ENCODE measurements around the gene HTR3A.

HTR3A gene

DNA sequence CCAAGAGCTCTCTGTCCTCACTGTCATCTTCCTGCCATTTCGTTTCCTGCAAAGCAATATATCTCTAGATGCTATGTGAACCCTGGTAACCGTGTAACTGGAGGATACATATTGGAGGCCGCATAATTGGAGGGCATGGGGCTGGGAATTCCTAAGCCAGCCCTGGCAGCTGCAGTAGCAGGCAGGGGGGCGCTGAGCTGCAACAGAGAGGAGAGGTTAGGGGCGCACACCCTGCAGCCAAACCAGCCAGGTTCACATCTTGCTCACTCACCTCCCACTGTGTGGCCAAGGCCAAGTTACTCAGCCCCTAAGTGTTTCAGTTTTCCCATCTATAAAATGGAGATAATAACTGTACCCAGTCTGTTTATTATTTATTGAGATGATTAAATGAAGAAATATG is 44.7 kb downstream of the HTR3A start:
- no peaks in the 10 kb centered on the region for H3K9me3 Mint-ChIP-seq
- no peak overlapping the region for H3K4me3 Mint-ChIP-seq
- H3K27ac Mint-ChIP-seq: no peak overlapping the region
- H3K27me3 Mint-ChIP-seq: no peaks in the 10 kb centered on the region
- no peaks in the 10 kb centered on the region for H3K4me1 Mint-ChIP-seq (ENCODE audit: low read depth)
- no peaks in the 10 kb centered on the region for H3K36me3 Mint-ChIP-seq (ENCODE audit: low read depth)

DNA sequence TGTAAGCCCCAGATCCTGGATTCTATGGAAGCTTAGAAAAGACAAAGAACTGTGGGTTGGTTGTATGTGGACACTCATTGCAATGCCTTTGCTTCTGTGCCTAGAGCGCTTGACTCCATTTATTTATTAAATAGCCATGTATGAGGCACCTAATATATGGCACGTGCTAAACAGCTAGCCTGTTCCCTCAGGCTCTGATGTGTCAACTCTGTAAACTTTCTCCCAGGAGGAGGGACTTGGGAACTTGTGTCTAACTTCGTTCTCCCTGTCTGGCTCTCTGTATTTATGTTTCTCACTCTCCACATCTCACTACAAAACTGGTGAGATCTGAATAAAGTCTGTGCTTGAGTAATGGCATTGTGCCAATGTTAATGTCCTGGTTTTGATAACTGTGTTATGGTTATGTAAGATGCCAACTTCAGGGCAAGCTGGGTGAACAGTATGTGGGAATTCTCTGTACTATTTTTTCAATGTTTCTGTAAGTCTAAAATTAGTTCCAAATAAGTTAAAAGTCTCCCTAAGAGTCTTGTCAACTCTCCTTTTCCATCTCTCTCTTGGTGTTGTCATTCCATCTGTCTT is 50.5 kb downstream of the HTR3A start:
- no peak overlapping the region for H3K4me3 Mint-ChIP-seq
- H3K27me3 Mint-ChIP-seq: peaks cover 11% of the 10 kb centered on the region
- no peaks in the 10 kb centered on the region for H3K4me1 Mint-ChIP-seq (ENCODE audit: low read depth)
- no peak overlapping the region for H3K27ac Mint-ChIP-seq
- no peaks in the 10 kb centered on the region for H3K36me3 Mint-ChIP-seq (ENCODE audit: low read depth)
- H3K9me3 Mint-ChIP-seq: no peaks in the 10 kb centered on the region

DNA sequence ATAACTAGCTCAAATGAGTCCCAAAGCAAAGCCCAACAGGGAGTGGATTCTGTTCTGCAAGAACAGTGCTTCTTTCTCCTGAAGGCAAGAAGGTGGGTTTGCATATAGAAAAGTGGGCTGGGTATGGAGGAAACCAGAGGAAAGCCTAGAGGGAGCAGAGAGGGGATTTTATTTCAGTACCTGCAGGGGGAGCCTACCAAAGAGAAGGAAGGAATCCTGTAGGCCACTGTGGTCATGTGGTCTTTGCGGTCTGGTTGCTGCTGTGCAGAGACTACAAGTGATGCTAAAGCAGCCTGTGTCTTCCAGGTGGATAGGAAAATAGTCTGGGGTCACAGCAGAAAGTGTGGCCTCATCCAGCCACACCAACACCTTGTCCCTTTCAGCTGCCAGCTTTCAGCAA is 51.4 kb downstream of the HTR3A start:
- H3K4me1 Mint-ChIP-seq (ENCODE audit: low read depth): no peaks in the 10 kb centered on the region
- H3K27ac Mint-ChIP-seq: no peak overlapping the region
- no peaks in the 10 kb centered on the region for H3K9me3 Mint-ChIP-seq
- H3K36me3 Mint-ChIP-seq (ENCODE audit: low read depth): no peaks in the 10 kb centered on the region
- peaks cover 11% of the 10 kb centered on the region for H3K27me3 Mint-ChIP-seq
- no peak overlapping the region for H3K4me3 Mint-ChIP-seq

DNA sequence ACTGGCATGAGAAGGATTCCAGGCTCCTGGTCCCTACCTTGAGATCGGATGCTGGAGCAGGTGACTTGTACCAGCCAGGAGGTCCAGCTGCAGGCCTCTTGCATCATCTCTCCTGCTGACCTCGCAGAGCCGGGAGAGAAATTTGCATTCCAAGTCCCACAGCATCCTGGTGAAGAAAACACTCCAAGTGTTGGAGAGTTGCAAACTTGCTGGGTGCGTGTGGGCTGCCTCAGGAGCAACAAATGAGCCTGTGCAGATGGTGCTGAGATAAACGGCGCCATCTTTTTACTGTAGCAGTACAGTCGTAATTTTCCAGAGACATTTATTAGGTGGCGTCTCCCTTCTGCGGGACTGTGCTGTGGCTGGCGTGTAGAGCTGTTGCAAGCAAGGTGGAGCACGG is 52.5 kb downstream of the HTR3A start:
- H3K27me3 Mint-ChIP-seq: peaks cover 11% of the 10 kb centered on the region
- H3K4me1 Mint-ChIP-seq (ENCODE audit: low read depth): no peaks in the 10 kb centered on the region
- no peak overlapping the region for H3K4me3 Mint-ChIP-seq
- no peaks in the 10 kb centered on the region for H3K36me3 Mint-ChIP-seq (ENCODE audit: low read depth)
- H3K9me3 Mint-ChIP-seq: no peaks in the 10 kb centered on the region
- H3K27ac Mint-ChIP-seq: no peak overlapping the region

DNA sequence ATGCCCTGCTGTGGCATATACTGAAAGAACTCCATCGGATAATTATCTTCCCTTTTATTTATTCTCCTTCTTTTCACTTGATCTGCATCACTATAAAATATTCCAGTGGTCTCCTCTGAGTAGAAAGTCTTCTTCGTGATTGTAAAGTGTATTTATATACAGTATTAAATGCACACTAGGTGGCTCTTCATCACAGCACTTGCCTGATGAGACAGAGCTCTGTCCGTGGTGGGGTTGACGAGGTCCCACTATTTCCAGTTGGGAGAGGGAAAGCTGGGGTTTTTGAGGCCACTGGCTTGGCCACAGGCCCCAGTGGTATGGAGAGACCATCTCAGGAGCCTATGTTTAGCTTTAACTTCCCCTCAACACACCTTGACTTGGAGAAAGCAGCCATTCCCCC is 53.0 kb downstream of the HTR3A start:
- H3K4me1 Mint-ChIP-seq (ENCODE audit: low read depth): no peaks in the 10 kb centered on the region
- H3K27me3 Mint-ChIP-seq: peaks cover 11% of the 10 kb centered on the region
- no peaks in the 10 kb centered on the region for H3K36me3 Mint-ChIP-seq (ENCODE audit: low read depth)

DNA sequence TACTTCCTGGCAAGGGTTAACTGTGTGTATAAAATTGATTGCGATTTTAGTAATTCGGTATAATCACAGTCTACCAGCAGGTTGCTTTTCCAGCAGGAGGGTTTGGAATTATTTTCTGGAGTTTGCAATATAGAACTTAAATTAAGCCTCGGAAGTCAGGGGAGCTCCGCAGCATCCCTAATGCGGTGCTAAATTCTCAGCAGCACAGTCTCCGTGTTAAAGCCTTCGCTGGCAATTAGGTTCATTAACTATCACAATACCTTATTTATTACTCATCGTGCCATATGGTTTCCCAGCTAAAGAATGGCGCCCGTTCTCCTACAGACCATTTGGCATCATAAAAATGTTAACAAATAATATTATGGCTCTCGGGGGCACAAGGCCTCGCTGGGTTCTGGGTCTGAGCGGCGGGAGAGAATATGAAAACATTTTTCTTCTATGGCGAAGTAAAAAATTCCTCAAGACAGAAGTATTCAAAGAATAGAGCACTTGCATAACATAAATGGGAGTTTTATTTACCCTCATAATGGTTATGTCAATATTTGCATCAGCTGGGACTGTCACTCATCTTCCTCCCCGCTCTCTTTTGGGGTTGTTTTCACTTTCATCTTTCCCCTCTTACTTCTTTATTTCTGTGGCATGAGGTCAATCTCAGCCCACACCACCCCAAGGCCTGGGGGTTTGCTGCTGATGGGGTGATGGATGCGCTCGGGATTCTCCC is 56.5 kb downstream of the HTR3A start:
- peaks cover 5% of the 10 kb centered on the region for H3K27me3 Mint-ChIP-seq
- no peak overlapping the region for H3K27ac Mint-ChIP-seq
- no peaks in the 10 kb centered on the region for H3K36me3 Mint-ChIP-seq (ENCODE audit: low read depth)
- H3K4me3 Mint-ChIP-seq: no peak overlapping the region
- H3K9me3 Mint-ChIP-seq: no peaks in the 10 kb centered on the region
- no peaks in the 10 kb centered on the region for H3K4me1 Mint-ChIP-seq (ENCODE audit: low read depth)

More for the DNA sequence above, 53.0 kb downstream of the HTR3A start:
- H3K9me3 Mint-ChIP-seq: no peaks in the 10 kb centered on the region
- no peak overlapping the region for H3K27ac Mint-ChIP-seq
- no peak overlapping the region for H3K4me3 Mint-ChIP-seq

DNA sequence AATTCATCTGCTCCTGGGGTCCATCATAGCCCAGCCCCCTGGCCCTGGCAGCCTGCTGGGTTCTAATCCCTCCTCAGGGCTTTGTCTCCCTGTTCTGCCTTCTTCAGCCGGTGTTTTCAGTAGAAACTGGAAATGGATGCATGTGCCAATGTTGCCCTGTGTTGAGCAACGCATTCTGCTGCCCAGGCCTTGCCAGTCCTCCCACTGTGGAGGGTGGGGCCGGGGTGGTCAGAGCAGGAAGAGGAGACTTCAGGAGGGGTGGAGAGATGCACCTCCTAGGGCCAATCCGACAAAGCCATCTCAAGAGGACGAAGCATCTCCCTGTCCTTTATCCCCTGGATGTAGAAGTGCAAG is 57.0 kb downstream of the HTR3A start:
- H3K9me3 Mint-ChIP-seq: no peaks in the 10 kb centered on the region
- H3K36me3 Mint-ChIP-seq (ENCODE audit: low read depth): no peaks in the 10 kb centered on the region
- no peak overlapping the region for H3K27ac Mint-ChIP-seq
- no peaks in the 10 kb centered on the region for H3K4me1 Mint-ChIP-seq (ENCODE audit: low read depth)
- H3K27me3 Mint-ChIP-seq: peaks cover 5% of the 10 kb centered on the region
- H3K4me3 Mint-ChIP-seq: no peak overlapping the region

DNA sequence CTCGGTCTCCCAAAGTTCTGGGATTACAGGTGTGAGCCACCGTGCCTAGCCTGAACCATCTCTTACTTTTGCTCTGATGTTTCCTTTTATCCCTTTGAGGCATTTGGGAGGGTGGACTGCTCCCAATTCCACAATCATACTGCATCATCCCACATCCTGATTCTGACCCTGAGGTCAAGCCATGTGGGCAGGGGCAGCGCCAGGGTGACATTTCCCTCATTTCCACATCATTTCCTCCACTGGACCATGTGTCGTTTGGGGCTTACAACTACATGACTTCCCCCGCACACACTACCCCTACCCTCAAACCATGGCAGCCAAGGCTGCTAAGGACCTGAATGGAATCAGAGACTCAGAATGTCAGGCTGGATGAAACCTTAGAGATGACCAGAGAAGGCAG is 58.2 kb downstream of the HTR3A start:
- Mint-ChIP-seq H3K4me1 (ENCODE audit: low read depth) (no peaks in the 10 kb centered on the region), H3K27me3 (no peaks in the 10 kb centered on the region), H3K36me3 (ENCODE audit: low read depth) (no peaks in the 10 kb centered on the region), H3K9me3 (no peaks in the 10 kb centered on the region), H3K27ac (no peak overlapping the region), H3K4me3 (no peak overlapping the region)

DNA sequence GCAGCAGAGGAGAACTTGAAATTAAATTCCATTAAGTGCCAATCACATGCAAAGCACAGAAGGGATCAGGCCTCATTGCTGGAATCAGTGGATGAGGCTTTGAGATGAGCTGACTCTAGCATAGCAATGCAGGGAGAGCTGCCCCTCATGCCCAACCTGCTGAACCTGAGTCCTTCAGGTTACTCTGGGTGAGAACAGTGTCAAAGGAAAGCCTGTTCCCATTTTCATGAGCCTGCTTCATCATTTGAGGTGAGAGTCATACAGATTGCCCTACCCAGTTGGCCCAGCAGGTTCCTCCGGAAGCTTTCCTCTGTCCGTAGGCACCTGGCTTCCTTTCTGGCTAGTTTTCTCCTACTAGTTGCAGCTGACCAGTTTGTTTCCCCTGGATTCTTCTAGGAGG is 58.7 kb downstream of the HTR3A start:
- H3K4me1 Mint-ChIP-seq (ENCODE audit: low read depth): no peaks in the 10 kb centered on the region

DNA sequence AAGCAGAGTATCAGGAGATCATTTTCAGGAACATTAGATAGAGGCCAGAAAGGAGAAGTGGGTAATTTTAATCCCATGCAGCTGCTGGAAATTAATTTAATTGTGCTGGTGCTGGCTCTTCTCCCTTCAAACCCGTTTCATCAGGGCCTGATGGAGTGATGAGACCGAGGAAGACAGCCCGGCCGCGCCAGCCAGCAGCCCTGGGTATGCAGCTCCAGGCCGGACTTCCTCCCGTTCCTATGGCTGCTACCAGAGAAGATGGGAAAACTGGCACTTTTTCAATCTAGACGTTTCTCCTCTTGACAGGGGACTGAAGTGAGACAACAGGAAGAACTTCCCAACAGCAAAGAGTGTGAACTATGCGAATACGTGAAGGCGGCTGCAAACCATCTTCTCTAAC is 60.0 kb downstream of the HTR3A start:
- H3K36me3 Mint-ChIP-seq (ENCODE audit: low read depth): no peaks in the 10 kb centered on the region
- H3K9me3 Mint-ChIP-seq: no peaks in the 10 kb centered on the region
- no peaks in the 10 kb centered on the region for H3K27me3 Mint-ChIP-seq
- H3K4me3 Mint-ChIP-seq: no peak overlapping the region
- H3K4me1 Mint-ChIP-seq (ENCODE audit: low read depth): no peaks in the 10 kb centered on the region
- no peak overlapping the region for H3K27ac Mint-ChIP-seq

More for the DNA sequence above, 58.7 kb downstream of the HTR3A start:
- Mint-ChIP-seq H3K27me3 (no peaks in the 10 kb centered on the region), H3K36me3 (ENCODE audit: low read depth) (no peaks in the 10 kb centered on the region), H3K4me3 (no peak overlapping the region), H3K27ac (no peak overlapping the region), H3K9me3 (no peaks in the 10 kb centered on the region)

DNA sequence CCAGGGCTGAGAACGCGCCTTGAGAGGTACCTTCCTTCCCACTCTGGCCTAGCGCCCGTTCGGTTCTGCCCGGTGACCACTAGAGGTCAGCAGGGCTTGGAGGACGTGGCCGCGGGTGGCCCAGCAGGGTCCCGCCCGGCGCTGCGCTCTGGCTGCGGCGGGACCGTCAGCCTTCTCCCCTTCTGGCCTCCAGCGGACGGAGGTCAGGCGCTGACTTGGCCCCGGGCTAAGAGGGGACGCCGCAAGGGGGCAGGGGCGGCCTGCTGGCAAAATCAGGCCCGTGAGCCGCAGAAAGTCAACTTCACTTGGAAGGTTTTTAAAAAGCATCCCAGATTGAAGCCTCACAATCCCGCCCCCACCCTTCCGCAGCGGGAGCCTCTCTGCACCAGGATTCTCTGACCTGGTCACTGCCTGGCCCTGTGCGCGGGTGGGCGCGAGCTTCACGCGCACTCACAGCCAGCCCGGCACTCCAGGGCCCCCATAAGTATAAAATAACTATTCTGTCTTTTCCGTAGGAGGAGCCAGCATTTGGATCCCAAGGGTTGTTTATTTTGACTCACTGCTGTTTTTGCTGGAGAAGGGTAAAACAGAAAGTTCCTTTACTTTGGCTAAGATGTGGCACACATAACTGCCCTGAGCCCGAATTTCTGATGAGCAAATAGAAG is 61.4 kb downstream of the HTR3A start:
- H3K9me3 Mint-ChIP-seq: no peaks in the 10 kb centered on the region
- H3K4me1 Mint-ChIP-seq (ENCODE audit: low read depth): no peaks in the 10 kb centered on the region
- peak overlapping the region; percentile 22 for H3K4me3 Mint-ChIP-seq
- no peaks in the 10 kb centered on the region for H3K27me3 Mint-ChIP-seq
- H3K27ac Mint-ChIP-seq: no peak overlapping the region
- no peaks in the 10 kb centered on the region for H3K36me3 Mint-ChIP-seq (ENCODE audit: low read depth)

DNA sequence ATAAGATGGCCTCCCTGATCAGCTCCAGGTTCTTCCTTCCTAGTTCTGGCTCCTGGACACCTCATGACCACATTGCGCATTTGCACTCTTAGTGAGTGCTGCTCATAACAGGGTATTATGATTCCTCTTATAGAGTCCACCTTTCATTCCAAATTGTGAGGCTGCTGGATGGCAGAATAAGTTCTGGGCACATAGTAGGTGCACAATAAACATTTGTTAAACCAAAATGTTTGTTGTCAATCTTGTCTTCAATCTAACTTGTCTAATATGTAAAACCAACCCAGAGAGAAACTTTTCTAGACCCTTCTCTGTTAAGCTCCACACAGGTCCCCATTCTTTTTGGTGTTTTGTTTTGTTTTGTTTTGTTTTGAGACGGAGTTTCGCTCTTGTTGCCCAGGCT is 62.0 kb downstream of the HTR3A start:
- Mint-ChIP-seq H3K4me3 (no peak overlapping the region), H3K4me1 (ENCODE audit: low read depth) (no peaks in the 10 kb centered on the region), H3K9me3 (no peaks in the 10 kb centered on the region), H3K27ac (no peak overlapping the region), H3K27me3 (no peaks in the 10 kb centered on the region), H3K36me3 (ENCODE audit: low read depth) (no peaks in the 10 kb centered on the region)

DNA sequence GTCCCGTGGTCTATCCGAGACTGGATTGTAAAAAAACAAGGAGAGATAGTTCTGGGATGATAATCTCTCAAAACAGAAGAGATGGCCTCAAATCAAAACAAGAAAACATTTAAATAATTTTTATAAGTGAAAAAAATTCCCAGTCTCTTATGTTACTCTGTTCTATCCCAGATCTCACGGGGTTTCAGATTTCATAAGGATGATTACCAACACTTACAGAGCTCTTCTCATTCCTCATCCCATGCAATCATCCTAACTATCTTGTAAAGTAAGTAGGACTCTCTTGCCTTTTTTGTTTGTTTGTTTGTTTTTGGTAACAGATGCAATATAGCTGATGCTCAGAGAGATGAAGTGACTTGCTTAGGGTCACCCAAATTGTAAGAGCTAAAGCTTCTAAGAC is 64.6 kb downstream of the HTR3A start:
- Mint-ChIP-seq H3K27ac (no peak overlapping the region), H3K27me3 (no peaks in the 10 kb centered on the region), H3K4me1 (ENCODE audit: low read depth) (peaks cover 7% of the 10 kb centered on the region), H3K9me3 (no peaks in the 10 kb centered on the region), H3K36me3 (ENCODE audit: low read depth) (no peaks in the 10 kb centered on the region), H3K4me3 (no peak overlapping the region)
